ENCODE results near the gene AGGF1.

GRCh38 chr5:76999451-76999850 is 30.8 kb upstream of the AGGF1 start:
- no peak for TF ChIP-seq CTCF (conservative IDR thresholded peaks at IDR 0.05)
- TF ChIP-seq ZFX (IDR thresholded peaks at IDR 0.05): no peak

All from C4-2B (cell line).